NCI-H1694 (cell line): Measurements from ENCODE around the gene KRT6C.

ENCODE experiments used
- DNase-seq: peaks from one replicate; lab custom pipeline; 2025; lab: John Stamatoyannopoulos, UW

KRT6C gene

DNA sequence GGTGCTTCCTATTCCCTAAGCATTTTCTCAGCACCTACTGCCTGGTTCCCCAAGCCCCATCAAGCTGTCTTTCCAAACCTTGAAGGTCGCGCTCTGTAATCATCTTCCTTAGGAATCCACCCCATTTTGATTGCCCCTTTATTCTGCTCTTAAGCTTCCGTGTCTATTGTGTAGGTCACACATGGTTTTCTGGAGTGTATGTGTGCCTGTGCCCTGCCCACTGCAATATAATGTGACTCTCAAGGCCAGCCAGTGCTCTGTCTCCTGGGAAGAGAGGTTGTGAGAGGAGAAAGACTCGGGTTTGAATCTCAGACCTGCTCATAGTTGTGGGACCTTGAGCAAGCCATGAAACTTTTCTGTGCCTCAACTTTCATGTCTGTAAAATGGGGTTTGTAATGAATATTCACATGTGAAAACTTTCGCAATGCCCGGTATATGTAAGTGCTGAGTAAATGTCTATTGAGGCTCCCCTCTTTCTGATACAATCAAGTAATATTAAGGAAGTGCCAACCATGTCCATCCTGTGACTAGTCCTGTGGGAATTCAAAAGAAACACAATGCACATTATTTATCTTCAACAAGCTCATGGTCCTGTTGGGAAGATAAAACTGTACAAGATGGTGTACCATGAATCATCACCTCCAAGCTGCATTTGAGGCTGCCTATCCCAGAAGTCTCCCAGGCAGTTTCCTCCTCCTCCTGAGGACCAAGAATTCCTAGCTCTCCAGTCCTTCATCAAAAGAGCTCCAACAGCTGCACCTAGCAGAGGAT, 38.7 kb downstream of the KRT6C start:
- DNase-seq = no peak

DNA sequence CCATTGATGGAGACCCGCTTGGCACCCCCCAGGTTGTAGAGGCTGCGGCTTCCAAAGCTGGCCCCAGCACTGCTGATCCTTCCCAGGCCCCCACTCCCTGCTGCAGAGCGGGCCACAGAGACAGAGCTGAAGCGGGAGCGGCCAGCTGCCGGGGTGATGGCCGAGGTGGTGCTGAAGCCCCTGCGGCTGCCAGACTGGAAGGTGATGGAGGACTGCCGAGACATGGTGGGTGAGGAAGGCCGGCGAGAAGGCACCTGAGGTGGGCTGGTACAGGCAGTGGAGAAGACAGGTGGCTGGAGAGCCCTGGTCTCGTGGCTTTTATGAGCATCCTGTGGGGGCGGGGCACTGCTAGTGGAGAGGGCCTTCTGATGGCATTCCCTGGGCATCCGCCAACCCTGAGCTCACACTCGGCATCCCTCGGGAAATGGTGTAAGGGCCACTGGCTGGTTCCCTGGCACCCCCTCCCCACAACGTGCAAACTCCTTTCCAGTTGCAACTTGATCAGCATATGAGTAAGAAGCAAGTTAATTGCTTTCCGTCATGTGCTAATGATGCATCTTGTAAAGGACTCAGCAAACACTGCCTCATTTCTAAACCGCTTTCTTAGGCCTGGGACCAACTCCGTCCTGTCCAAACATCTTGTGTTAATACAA, 39.4 kb downstream of the KRT6C start, which contains the start of gene KRT75:
Gene KRT75 (minus strand): TSS at position 291 of the 653 bp plus-strand sequence. CDS start 67 bp downstream, at position 224.
- no peak for DNase-seq

DNA sequence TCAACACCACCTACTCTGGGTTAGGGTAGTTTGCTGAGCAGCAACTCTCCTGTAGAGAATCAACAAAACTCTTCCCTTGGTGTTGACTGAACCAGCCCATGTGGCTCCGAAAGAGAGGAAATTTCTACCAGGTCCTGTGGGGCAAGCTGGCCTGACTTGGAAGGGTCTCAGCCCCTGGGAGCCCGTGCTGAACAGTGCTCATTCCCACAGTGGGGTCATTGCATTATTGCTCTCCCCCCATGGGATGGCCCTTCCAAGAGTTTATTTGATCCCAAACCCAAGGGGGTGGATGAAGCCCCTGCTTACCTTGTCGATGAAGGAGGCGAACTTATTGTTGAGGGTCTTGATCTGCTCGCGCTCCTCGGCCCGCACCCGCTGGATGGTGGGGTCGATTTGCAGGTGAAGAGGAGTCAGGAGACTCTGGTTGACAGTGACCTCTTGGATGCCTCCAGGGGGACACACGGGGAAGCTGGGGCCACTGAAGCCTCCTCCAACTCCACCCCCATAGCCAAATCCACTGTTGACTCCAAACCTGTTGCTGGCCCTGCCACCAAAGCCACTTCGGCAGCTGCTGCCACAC, 40.0 kb downstream of the KRT6C start:
- no peak for DNase-seq

DNA sequence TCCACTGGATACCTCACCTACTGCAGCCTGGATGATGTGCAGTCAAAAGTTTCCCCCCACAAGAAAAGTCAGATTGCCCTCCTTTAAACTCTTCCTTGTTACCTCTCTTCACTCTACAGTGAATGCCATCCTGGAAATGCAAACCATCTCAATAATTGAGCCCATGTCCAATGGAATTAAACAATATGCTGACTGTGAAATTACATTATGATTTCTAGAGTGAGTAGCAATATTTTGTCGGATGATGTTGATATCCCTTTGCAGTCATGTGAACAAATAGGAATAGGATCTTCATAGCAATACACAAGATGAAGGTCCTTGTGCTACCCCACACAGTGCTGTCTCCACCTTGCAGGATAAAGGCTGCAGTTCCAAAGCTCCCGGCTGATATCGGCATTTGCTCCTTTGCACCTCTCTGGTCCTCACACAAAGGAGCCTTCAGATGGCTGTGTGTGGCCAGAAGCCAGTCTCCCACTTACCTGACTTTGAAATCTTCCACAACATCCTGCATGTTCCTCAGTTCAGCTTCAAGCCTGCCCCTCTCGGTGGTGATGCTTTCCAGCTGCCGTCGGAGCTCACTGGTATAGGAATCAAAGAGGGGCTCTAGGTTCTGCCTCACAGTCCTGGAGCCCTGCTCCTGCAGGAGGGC, 40.9 kb downstream of the KRT6C start:
- DNase-seq = no peak

DNA sequence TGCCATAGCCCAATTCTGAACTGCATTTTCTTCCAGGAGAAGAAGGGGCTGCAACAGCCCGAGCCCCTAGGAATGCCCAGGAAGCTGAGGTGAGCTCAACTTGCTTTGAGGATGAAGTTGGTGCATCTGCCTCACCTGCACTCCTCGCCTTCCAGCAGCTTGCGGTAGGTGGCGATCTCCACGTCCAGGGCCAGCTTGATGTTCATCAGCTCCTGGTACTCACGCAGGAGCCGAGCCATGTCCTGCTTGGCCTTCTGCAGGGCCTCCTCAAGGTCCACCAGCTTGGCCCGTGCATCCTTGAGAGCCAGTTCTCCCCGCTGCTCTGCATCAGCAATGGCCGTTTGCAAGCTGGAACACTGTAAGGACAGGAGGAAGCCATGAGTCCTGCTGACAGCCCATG, 45.5 kb downstream of the KRT6C start:
- no peak for DNase-seq

DNA sequence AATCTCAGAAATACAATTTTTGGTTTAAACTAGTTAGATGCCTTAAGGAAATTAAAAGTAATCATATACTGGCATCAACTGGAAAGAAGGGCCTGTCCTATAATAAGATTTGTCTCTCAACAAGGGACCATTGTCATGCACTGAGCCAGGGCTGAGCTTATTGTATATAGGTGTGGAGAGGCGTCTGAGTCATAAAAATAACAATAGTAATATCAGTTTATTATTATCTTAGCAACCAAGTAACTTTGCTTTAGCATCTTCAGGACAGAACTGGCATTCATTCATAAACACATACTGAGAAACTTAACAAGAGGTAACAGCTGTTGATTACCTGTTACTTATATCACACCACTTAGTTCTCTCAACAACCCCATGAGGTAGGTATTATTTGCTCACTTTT, 46.5 kb downstream of the KRT6C start:
- no peak for DNase-seq

DNA sequence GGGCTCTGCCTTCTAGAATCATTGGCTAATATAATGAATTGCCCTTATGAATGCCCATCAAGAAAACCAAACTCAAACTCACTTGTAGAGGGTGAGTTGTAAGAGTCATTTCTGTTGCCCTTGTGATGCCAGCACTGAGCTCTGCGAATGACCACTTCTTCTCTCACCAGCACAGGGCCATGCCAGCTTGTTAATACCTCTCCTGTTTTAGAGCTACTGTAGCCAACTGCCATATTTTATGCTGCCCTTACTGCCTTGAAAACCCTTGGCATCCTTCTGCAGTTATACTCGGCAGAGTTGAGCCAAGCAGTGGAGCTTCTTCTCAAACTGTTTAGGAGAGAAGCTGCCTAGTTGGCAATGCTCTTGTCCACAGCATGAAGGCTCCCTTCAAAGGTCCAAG, 47.6 kb downstream of the KRT6C start:
- no peak for DNase-seq

DNA sequence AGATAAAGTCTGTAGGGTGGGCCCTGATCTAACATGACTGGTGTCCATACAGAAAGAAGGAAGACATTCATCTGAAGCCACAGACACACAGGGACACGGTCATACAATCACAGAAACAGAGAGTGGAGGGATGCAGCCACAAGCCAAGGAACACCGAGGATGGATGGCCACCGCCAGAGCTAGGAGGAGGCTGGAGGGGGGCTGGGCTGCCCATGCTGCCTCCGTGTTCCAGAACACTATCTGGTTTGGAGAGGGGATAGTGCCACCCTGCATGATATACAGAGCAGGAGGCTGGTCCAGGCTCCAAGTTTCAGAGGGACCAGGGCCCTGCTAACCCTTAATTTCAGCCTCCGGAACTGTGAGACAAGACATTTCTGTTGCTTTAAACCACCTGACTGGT, 48.1 kb downstream of the KRT6C start:
- no peak for DNase-seq

DNA sequence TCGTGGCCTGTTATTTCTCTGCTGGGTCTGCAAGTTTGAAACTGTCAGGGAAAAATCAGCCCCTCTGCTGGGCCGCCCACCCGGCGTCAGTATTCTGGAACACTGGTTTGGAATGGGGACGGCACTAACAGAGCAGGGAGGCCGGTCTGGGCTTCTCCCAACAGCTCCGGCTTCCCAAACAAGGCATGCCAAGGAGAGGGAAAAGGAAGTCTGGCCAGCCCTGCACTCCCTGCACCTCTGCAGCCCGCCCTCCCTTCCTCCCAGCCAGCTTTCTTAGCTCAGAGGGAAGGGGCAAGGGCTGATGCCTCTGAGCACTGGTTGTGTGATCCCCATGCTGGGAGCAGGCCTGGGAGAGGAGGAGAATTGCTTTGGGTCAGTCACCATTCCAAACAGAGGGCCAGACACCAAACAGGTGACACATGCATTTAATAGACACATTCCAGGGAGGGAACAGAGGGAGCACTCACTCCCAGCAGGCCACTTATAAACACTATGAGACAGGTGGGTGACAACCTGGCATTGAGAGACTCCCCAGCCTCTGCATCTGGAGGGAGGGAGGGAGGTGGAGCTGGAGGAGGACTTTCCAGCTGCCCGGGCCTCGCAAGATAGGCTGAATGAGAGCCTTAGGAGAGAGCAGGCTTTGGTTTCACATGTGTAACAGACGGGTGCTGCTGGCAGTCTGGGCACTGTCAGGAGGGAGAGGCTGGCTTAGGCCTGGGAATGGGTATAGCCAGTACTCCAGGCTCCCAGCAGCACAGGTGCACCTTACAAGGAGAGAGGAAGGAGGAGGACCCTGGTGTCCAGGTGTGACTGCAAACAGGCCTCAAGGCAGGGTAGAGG, 49.7 kb downstream of the KRT6C start:
- no peak for DNase-seq

DNA sequence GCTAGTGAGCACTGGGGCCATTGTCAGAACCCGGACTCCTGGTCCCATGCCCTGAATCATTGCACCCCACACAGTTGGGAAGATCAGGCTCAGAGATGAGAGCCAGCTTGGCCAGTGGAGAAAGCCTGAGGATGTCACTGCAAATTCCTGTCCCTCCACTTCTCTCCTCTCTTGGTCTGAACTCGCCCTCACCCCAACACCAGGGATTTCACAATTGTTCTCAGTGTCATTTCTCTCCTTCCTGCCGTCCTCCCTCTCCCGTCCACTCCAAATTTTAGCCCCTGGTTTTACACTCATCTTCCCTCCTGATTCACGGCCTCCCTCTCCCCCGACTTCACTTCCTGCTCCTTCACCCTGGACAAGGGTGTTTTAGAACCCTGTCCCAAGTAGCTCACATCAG, 50.6 kb downstream of the KRT6C start:
- no peak for DNase-seq

DNA sequence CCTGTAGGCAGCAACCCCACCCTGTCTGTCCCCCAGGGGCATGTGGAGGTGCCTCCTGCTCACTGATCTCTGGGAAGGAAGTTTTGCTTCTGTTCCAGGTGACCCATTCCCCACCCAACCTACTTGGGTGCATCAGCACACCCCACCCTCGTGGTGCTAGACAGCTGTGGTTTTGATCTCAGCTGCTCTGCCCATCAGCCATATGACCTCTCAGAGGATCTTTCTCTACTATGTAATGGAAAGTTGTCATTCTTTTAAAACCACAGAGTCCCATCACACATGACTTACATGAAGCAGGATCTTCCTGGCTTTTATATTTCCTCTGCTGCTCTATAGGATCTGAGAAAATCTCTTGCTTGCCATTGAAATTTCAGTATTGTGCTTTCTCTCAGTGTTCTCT, 53.9 kb downstream of the KRT6C start:
- DNase-seq = no peak

DNA sequence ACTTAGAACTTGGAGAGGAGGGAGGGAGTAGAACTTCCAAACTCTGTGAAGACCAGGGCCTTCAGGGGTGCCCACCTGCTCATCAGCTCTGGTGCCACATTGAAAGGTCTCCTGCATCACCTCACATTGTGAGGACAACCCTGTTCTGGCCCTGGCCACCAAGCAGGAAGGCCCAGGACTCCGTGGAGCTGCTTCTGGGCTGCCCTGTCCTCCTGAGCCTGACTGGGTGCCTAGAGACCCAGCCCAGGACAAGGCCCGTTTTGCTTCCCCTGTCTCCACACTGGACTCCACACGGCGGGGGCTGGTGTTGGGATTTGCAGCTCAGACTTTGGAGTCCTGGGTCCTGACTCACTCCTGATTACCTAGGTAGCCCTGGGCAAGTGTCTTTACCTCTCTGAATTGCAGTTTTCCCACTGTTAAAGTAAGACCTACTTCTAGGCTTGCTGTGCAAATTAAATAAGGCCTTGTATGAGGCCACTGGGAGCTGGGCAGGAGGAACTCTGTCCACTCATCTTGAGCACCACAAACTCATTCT, 55.0 kb downstream of the KRT6C start:
- no peak for DNase-seq
